Effector memory CD8-positive, alpha-beta T cell (primary cell): ENCODE data around the gene PTPN14.
A peak's percentile ranks its signal among the peaks of the same experiment; 100 is the strongest.

Source experiments
- ATAC-seq: fragments of 150-1000 bp; cut with Tn5 transposase; replicated peaks from 2 replicates; pipeline ENCODE4 v1.10.0; 2021; ENCODE audit warnings: mild to moderate bottlenecking, moderate library complexity
- DNase-seq, 3 experiments: peaks; one replicate each; pipeline ENCODE4 v3.0.0; 2021
- H3K27ac Mint-ChIP-seq, 2 donors: one replicate each; pipeline ENCODE4 v1.8.0; 2022; ENCODE audit warnings: mild to moderate bottlenecking in 2 of 2, mixed read lengths in 2 of 2, moderate library complexity in 2 of 2
- H3K27me3 Mint-ChIP-seq, 2 donors: one replicate each; pipeline ENCODE4 v1.8.0; 2022; ENCODE audit warnings: mixed read lengths in 2 of 2
- H3K36me3 Mint-ChIP-seq: one replicate; pipeline ENCODE4 v1.8.0; 2022; ENCODE audit warnings: mild to moderate bottlenecking, moderate library complexity, mixed read lengths; ENCODE audit not compliant: insufficient read depth
- H3K4me1 Mint-ChIP-seq, 2 donors: one replicate each; pipeline ENCODE4 v1.8.0; 2022; ENCODE audit warnings: low read depth in 2 of 2, mixed read lengths in 2 of 2
- H3K4me3 Mint-ChIP-seq, 2 donors: one replicate each; pipeline ENCODE4 v1.8.0; 2022; ENCODE audit warnings: mild to moderate bottlenecking in 2 of 2, mixed read lengths in 2 of 2, moderate library complexity in 2 of 2
- H3K9me3 Mint-ChIP-seq, 2 donors: one replicate each; pipeline ENCODE4 v1.8.0; 2022; ENCODE audit warnings: mixed read lengths in 2 of 2

The PTPN14 gene

GRCh38 chr1:214557952-214558735 is 6.7 kb upstream of the PTPN14 start:
- ATAC-seq (no peak), DNase-seq (no peak)
- Mint-ChIP-seq H3K36me3 (no peaks in the 10 kb centered on the region), H3K27ac (no peak overlapping the region), H3K4me1 (no peaks in the 10 kb centered on the region), H3K27me3 (peaks cover 47 to 68% of the 10 kb centered on the region in 2 donors), H3K4me3 (no peak overlapping the region), H3K9me3 (no peaks in the 10 kb centered on the region)

GRCh38 chr1:214553142-214553710 is 1.8 kb upstream of the PTPN14 start:
- Mint-ChIP-seq H3K4me3 (no peak overlapping the region), H3K9me3 (no peaks in the 10 kb centered on the region), H3K27ac (no peak overlapping the region), H3K36me3 (no peaks in the 10 kb centered on the region), H3K4me1 (no peaks in the 10 kb centered on the region), H3K27me3 (peaks cover 51 to 71% of the 10 kb centered on the region in 2 donors)
- ATAC-seq (no peak), DNase-seq (no peak)

- H3K27me3 Mint-ChIP-seq: peaks cover 54 to 71% of the 10 kb centered on the region in 2 donors
Measured at GRCh38 chr1:214552174-214552608, 789 bp upstream of the PTPN14 start.

DNA sequence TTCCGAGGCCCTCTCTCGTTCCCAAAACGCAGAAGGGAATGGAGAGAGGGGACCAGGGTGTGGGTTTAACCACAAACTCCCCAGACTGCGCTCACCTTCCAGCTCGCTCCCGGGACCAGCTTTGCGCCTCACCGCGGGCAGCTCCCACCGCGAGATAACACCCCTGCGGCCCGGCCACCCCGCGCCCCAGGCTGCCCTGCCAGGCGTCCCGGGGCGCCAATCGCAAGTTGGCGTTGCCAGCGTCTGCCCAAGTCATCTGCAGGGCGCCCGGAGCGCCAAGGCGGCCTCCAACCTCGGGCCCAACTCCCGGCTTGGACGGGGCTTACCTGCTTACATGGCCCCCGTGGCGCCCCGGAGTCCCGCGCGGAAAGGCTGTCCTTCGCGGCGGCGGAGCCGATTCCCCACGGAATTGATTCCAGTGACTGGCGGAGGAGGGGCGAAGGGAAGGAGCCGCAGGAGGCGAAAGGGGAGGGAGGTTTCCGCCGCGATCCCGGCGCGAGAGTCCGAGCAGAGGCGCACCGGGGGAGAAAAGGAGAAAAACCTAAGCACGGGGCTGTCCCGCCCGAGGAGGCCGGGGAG is 456 bp downstream of the PTPN14 start:
- H3K4me3 Mint-ChIP-seq: peak overlapping the region in 1 of 2 donors; percentile 54
- no peaks in the 10 kb centered on the region for H3K9me3 Mint-ChIP-seq
- no peaks in the 10 kb centered on the region for H3K36me3 Mint-ChIP-seq
- H3K4me1 Mint-ChIP-seq: no peaks in the 10 kb centered on the region
- no peak overlapping the region for H3K27ac Mint-ChIP-seq
- DNase-seq: no peak
- no peak for ATAC-seq
- peaks cover 56 to 64% of the 10 kb centered on the region in 2 donors for H3K27me3 Mint-ChIP-seq

More at GRCh38 chr1:214552174-214552608, 789 bp upstream of the PTPN14 start:
- ATAC-seq (no peak), DNase-seq (no peak)
- Mint-ChIP-seq H3K4me3 (no peak overlapping the region), H3K27ac (no peak overlapping the region), H3K4me1 (no peaks in the 10 kb centered on the region), H3K9me3 (no peaks in the 10 kb centered on the region), H3K36me3 (no peaks in the 10 kb centered on the region)

GRCh38 chr1:214550013-214550856 is 1.2 kb downstream of the PTPN14 start:
- H3K36me3 Mint-ChIP-seq: no peaks in the 10 kb centered on the region
- no peaks in the 10 kb centered on the region for H3K4me1 Mint-ChIP-seq
- no peaks in the 10 kb centered on the region for H3K9me3 Mint-ChIP-seq
- DNase-seq (no peak), ATAC-seq (no peak)
- no peak overlapping the region for H3K4me3 Mint-ChIP-seq
- H3K27ac Mint-ChIP-seq: no peak overlapping the region
- peaks cover 56 to 64% of the 10 kb centered on the region in 2 donors for H3K27me3 Mint-ChIP-seq

- H3K27ac Mint-ChIP-seq: no peak overlapping the region
- DNase-seq (no peak), ATAC-seq (no peak)
- no peaks in the 10 kb centered on the region for H3K9me3 Mint-ChIP-seq
- no peak overlapping the region for H3K4me3 Mint-ChIP-seq
- H3K4me1 Mint-ChIP-seq: no peaks in the 10 kb centered on the region
- H3K27me3 Mint-ChIP-seq: peaks cover 60 to 64% of the 10 kb centered on the region in 2 donors
- no peaks in the 10 kb centered on the region for H3K36me3 Mint-ChIP-seq
Measured at GRCh38 chr1:214549604-214550003, 1.8 kb downstream of the PTPN14 start.

DNA sequence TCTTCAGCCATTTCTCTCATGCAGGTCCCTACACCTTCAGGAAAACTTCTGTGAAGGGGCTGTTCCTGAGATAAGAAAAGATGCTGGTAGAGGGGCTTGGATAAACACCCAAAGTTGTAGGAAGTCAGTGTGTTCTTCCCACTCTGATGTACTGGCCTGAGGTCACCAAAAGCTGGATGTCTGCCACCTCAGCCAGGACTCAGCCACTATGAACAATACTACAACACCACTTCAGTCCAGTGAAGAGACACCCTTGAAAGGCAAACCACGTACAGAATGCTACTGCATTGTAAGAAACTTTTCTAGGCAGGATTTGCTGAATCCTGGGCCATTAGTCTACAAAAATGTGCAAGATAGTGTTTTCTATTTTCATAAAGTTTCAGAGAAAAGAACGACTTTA is 2.4 kb downstream of the PTPN14 start:
- ATAC-seq (no peak), DNase-seq (no peak)
- Mint-ChIP-seq H3K4me3 (no peak overlapping the region), H3K4me1 (no peaks in the 10 kb centered on the region), H3K27ac (no peak overlapping the region), H3K36me3 (no peaks in the 10 kb centered on the region), H3K27me3 (peaks cover 60 to 64% of the 10 kb centered on the region in 2 donors), H3K9me3 (no peaks in the 10 kb centered on the region)

DNA sequence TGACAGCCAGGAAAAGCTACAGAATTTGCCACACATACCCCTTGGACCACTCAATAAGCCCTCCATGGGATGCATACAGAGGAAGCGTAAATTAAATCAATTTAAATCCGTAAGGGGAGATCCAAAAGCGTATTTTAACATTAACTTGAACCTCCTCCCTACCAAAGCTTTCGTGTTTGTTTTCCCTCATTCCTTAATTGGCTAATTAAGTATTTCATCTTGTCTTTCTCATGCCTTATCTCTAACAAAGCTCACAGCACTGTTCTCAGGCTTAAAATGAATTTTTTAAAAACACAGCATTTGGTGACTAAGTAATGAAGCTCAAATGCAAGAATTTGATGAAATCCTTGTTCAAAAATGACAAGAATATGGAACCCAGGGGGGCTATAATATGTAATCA is 3.1 kb downstream of the PTPN14 start:
- ATAC-seq (no peak), DNase-seq (no peak)
- Mint-ChIP-seq H3K9me3 (no peaks in the 10 kb centered on the region), H3K27ac (no peak overlapping the region), H3K4me3 (no peak overlapping the region), H3K36me3 (no peaks in the 10 kb centered on the region), H3K4me1 (no peaks in the 10 kb centered on the region), H3K27me3 (peaks cover 52 to 62% of the 10 kb centered on the region in 2 donors)

- Mint-ChIP-seq H3K27me3 (peaks cover 48 to 59% of the 10 kb centered on the region in 2 donors), H3K36me3 (no peaks in the 10 kb centered on the region), H3K4me1 (no peaks in the 10 kb centered on the region), H3K9me3 (no peaks in the 10 kb centered on the region), H3K4me3 (no peak overlapping the region), H3K27ac (no peak overlapping the region)
- no peak for ATAC-seq
- DNase-seq: no peak
Measured at GRCh38 chr1:214547747-214548146, 3.7 kb downstream of the PTPN14 start.

- H3K27me3 Mint-ChIP-seq: peaks cover 48 to 59% of the 10 kb centered on the region in 2 donors
- H3K4me1 Mint-ChIP-seq: no peaks in the 10 kb centered on the region
- no peaks in the 10 kb centered on the region for H3K36me3 Mint-ChIP-seq
- ATAC-seq: no peak
- no peaks in the 10 kb centered on the region for H3K9me3 Mint-ChIP-seq
- no peak overlapping the region for H3K4me3 Mint-ChIP-seq
- no peak overlapping the region for H3K27ac Mint-ChIP-seq
- DNase-seq: no peak
Measured at GRCh38 chr1:214546886-214547641, 4.3 kb downstream of the PTPN14 start.

- DNase-seq (no peak), ATAC-seq (no peak)
Measured at GRCh38 chr1:214546084-214546483, 5.3 kb downstream of the PTPN14 start.

GRCh38 chr1:214545293-214545692 is 6.1 kb downstream of the PTPN14 start:
- H3K27me3 Mint-ChIP-seq: peaks cover 40 to 54% of the 10 kb centered on the region in 2 donors
- no peaks in the 10 kb centered on the region for H3K9me3 Mint-ChIP-seq

More at GRCh38 chr1:214546084-214546483, 5.3 kb downstream of the PTPN14 start:
- no peak overlapping the region for H3K4me3 Mint-ChIP-seq
- no peak overlapping the region for H3K27ac Mint-ChIP-seq
- H3K4me1 Mint-ChIP-seq: no peaks in the 10 kb centered on the region
- no peaks in the 10 kb centered on the region for H3K36me3 Mint-ChIP-seq
- H3K9me3 Mint-ChIP-seq: no peaks in the 10 kb centered on the region
- peaks cover 48 to 57% of the 10 kb centered on the region in 2 donors for H3K27me3 Mint-ChIP-seq

DNA sequence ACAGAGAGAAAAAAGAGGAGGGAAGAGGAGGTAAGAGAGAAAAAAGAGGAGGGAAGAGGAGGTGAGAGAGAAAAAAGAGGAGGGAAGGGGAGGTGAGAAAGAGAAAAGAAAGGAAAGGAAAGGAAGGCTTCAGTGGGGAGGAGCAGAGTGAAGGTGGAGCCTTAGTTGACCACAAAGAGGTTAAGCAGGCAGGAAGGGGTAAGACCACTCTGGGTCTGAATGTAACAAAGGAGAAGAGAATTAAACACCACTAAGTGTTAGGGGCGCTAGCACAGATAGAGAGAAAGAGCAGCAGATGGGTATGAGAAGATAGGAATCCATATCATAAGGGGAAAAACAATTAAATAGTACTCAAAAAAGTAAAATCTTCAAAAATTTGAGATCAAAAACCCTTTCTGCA is 6.6 kb downstream of the PTPN14 start:
- Mint-ChIP-seq H3K27ac (no peak overlapping the region), H3K9me3 (no peaks in the 10 kb centered on the region), H3K4me1 (no peaks in the 10 kb centered on the region), H3K4me3 (no peak overlapping the region), H3K27me3 (peaks cover 35 to 50% of the 10 kb centered on the region in 2 donors), H3K36me3 (no peaks in the 10 kb centered on the region)
- ATAC-seq: no peak
- no peak for DNase-seq

More at GRCh38 chr1:214545293-214545692, 6.1 kb downstream of the PTPN14 start:
- ATAC-seq (no peak), DNase-seq (no peak)
- no peaks in the 10 kb centered on the region for H3K4me1 Mint-ChIP-seq
- no peak overlapping the region for H3K4me3 Mint-ChIP-seq
- no peaks in the 10 kb centered on the region for H3K36me3 Mint-ChIP-seq
- H3K27ac Mint-ChIP-seq: no peak overlapping the region
